ENCODE data around the gene TMIGD2. TPM values are rescaled to one million over a fixed set of nuclear protein-coding genes. Genes with fewer than 3 reads are reported as not detected.

TMIGD2 gene
- total RNA-seq, 1 donor from 2014 or later = not detected

- intact Hi-C loops (cut with micrococcal nuclease) = no loop called here
- Mint-ChIP-seq H3K4me3 (peak overlapping the region; percentile 36), H3K36me3 (ENCODE audit: low read depth) (no peaks in the 10 kb centered on the region), H3K27ac (no peak overlapping the region), H3K27me3 (no peaks in the 10 kb centered on the region), H3K9me3 (no peaks in the 10 kb centered on the region), H3K4me1 (peaks cover 26% of the 10 kb centered on the region)
- ChIA-PET POLR2A (interaction anchor here (0.6 kb wide), 1 partner anchor 96 kb away, joined by 3 read pairs; no protein-coding TSS in a partner anchor), CTCF (no interaction called here)
- no peak for ATAC-seq (ENCODE audit: low read depth)
- TF ChIP-seq, protein P1, sequence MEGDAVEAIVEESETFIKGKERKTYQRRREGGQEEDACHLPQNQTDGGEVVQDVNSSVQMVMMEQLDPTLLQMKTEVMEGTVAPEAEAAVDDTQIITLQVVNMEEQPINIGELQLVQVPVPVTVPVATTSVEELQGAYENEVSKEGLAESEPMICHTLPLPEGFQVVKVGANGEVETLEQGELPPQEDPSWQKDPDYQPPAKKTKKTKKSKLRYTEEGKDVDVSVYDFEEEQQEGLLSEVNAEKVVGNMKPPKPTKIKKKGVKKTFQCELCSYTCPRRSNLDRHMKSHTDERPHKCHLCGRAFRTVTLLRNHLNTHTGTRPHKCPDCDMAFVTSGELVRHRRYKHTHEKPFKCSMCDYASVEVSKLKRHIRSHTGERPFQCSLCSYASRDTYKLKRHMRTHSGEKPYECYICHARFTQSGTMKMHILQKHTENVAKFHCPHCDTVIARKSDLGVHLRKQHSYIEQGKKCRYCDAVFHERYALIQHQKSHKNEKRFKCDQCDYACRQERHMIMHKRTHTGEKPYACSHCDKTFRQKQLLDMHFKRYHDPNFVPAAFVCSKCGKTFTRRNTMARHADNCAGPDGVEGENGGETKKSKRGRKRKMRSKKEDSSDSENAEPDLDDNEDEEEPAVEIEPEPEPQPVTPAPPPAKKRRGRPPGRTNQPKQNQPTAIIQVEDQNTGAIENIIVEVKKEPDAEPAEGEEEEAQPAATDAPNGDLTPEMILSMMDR (IDR thresholded peaks at IDR 0.05) = no peak
- DNase-seq = no peak
These were observed 24.1 kb upstream of the TMIGD2 start for GRCh38 chr19:4326215-4326836.

GRCh38 chr19:4324228-4324627 lies 22.0 kb upstream of the TMIGD2 start:
- TF ChIP-seq, protein P1 (IDR thresholded peaks at IDR 0.05) = no peak
- intact Hi-C loops (cut with micrococcal nuclease) = no loop called here
- Mint-ChIP-seq H3K9me3 (peaks cover 10% of the 10 kb centered on the region), H3K4me1 (peaks cover 24% of the 10 kb centered on the region), H3K27ac (no peak overlapping the region), H3K36me3 (ENCODE audit: low read depth) (no peaks in the 10 kb centered on the region), H3K4me3 (no peak overlapping the region), H3K27me3 (no peaks in the 10 kb centered on the region)
- POLR2A ChIA-PET = no interaction called here
- CTCF ChIA-PET = interaction anchor here (1.5 to 2.7 kb wide), 2 partner anchors 28 to 312 kb away, joined by 3 to 8 read pairs; no protein-coding TSS in a partner anchor
- DNase-seq = no peak
- no peak for ATAC-seq (ENCODE audit: low read depth)

GRCh38 chr19:4323692-4324091 lies 21.5 kb upstream of the TMIGD2 start:
- intact Hi-C loops (cut with micrococcal nuclease) = no loop called here
- Mint-ChIP-seq H3K27ac (no peak overlapping the region), H3K9me3 (peaks cover 10% of the 10 kb centered on the region), H3K36me3 (ENCODE audit: low read depth) (no peaks in the 10 kb centered on the region), H3K27me3 (no peaks in the 10 kb centered on the region), H3K4me1 (peaks cover 23% of the 10 kb centered on the region), H3K4me3 (no peak overlapping the region)
- ChIA-PET POLR2A (no interaction called here), CTCF (interaction anchor here (2.7 kb wide), 1 partner anchor 29 kb away, joined by 8 read pairs; no protein-coding TSS in a partner anchor)
- DNase-seq (no peak), ATAC-seq (ENCODE audit: low read depth) (no peak)
- TF ChIP-seq, protein P1 (IDR thresholded peaks at IDR 0.05) = no peak

DNA sequence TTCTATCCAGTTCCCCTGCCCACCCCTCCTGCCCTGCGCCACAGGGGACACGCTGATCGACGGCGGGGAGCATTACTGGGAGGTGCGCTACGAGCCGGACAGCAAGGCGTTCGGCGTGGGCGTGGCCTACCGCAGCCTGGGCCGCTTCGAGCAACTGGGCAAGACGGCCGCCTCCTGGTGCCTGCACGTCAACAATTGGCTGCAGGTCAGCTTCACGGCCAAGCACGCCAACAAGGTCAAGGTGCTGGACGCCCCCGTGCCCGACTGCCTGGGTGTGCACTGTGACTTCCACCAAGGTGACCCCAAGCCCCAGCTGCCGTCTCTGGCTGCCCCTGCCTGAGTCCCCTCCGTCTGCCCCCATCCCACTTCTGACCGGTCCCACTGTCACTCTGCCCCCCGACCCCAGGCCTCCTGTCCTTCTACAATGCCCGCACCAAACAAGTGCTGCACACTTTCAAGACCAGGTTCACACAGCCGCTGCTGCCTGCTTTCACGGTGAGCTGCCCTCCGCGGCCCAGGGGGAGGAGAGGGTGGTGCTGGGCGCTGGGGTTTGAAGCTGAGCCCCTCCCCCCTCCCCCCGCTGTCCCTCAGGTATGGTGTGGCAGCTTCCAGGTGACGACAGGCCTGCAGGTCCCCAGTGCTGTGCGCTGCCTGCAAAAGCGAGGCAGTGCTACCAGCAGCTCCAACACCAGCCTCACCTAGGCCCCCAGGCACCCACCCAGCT lies 20.9 kb upstream of the TMIGD2 start:
- ATAC-seq (ENCODE audit: low read depth) (no peak), DNase-seq (no peak)
- no peaks in the 10 kb centered on the region for H3K27me3 Mint-ChIP-seq
- peaks cover 17% of the 10 kb centered on the region for H3K4me1 Mint-ChIP-seq
- H3K4me3 Mint-ChIP-seq = no peak overlapping the region
- ChIA-PET CTCF (interaction anchor here (1.2 to 2.7 kb wide), 2 partner anchors 20 to 29 kb away, joined by 3 to 8 read pairs; no protein-coding TSS in a partner anchor), POLR2A (interaction anchor here (0.6 kb wide), 1 partner anchor 234 kb away, joined by 4 read pairs; no protein-coding TSS in a partner anchor)
- H3K9me3 Mint-ChIP-seq = peaks cover 10% of the 10 kb centered on the region
- intact Hi-C loops (cut with micrococcal nuclease) = no loop called here
- no peak overlapping the region for H3K27ac Mint-ChIP-seq
- TF ChIP-seq, protein P1 (IDR thresholded peaks at IDR 0.05) = no peak
- H3K36me3 Mint-ChIP-seq (ENCODE audit: low read depth) = no peaks in the 10 kb centered on the region

DNA sequence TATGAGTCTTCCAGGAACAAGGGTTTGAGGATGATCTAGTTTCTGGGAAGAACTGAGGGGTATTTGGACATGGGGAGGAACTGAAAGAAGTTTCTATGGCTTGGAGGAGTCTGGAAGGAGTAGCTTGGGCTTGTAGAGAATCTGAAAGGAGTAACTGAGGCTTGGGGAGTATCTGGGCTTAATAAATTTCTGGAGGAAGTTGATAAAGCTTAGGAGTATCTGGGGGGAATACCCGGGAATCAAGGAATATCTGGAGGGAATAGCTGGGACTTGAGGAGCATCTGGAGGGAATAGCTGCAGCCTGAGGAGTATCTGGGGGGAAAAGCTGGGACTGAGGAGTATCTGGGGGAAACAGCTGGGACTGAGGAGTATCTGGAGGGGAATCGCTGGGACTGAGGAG lies 18.2 kb upstream of the TMIGD2 start:
- no peaks in the 10 kb centered on the region for H3K36me3 Mint-ChIP-seq (ENCODE audit: low read depth)
- DNase-seq (no peak), ATAC-seq (ENCODE audit: low read depth) (no peak)
- no peaks in the 10 kb centered on the region for H3K27me3 Mint-ChIP-seq
- H3K4me1 Mint-ChIP-seq = no peaks in the 10 kb centered on the region
- H3K4me3 Mint-ChIP-seq = no peak overlapping the region
- TF ChIP-seq, protein P1 (IDR thresholded peaks at IDR 0.05) = no peak
- ChIA-PET CTCF (interaction anchor here (0.6 to 1.0 kb wide), 2 partner anchors 32 to 816 kb away, joined by 3 to 5 read pairs; no protein-coding TSS in a partner anchor), POLR2A (no interaction called here)
- H3K27ac Mint-ChIP-seq = no peak overlapping the region
- intact Hi-C loops (cut with micrococcal nuclease) = no loop called here
- peaks cover 10% of the 10 kb centered on the region for H3K9me3 Mint-ChIP-seq
